ENCODE results near the gene LRRC71. TPM values are rescaled to one million over a fixed set of nuclear protein-coding genes. Genes with fewer than 3 reads are reported as not detected.

The LRRC71 gene
- total RNA-seq, 1 donor, result 0.36 TPM

GRCh38 chr1:156921053-156921529 lies 659 bp downstream of the LRRC71 start:
- peak overlapping the region; percentile 65 for H3K4me3 ChIP-seq (ENCODE audit: insufficient read depth, low read length)
- DNase-seq (ENCODE audit: insufficient read length, low spot score, missing footprints), result no peak
- H2AFZ ChIP-seq (ENCODE audit: low read length), result no peak overlapping the region
- no peak for TF ChIP-seq CTCF (IDR thresholded peaks at IDR 0.05; ENCODE audit: extremely low read depth, low read depth, low read length)
- H3K27ac ChIP-seq (ENCODE audit: low read depth, low read length), result no peak overlapping the region
- peaks cover 11% of the 10 kb centered on the region for H3K4me1 ChIP-seq (ENCODE audit: insufficient read depth, low read length)
- H4K20me1 ChIP-seq (ENCODE audit: insufficient read depth, low read length), result no peaks in the 10 kb centered on the region
- H3K9me3 ChIP-seq (ENCODE audit: low read depth, low read length), result no peaks in the 10 kb centered on the region
- peaks cover 43% of the 10 kb centered on the region for H3K27me3 ChIP-seq (ENCODE audit: insufficient read depth, low read length)
- no peaks in the 10 kb centered on the region for H3K79me2 ChIP-seq (ENCODE audit: insufficient read depth, low read length)
- peaks cover 12% of the 10 kb centered on the region for H3K36me3 ChIP-seq (ENCODE audit: insufficient read depth, low read length)
- H3K4me2 ChIP-seq (ENCODE audit: insufficient read depth, low read length), result peak overlapping the region; percentile 82

GRCh38 chr1:156922986-156923669 lies 2.7 kb downstream of the LRRC71 start:
- TF ChIP-seq CTCF (IDR thresholded peaks at IDR 0.05; ENCODE audit: extremely low read depth, low read depth, low read length), result no peak
- H3K27me3 ChIP-seq (ENCODE audit: insufficient read depth, low read length), result peaks cover 45% of the 10 kb centered on the region
- peaks cover 18% of the 10 kb centered on the region for H3K4me1 ChIP-seq (ENCODE audit: insufficient read depth, low read length)
- no peak overlapping the region for H2AFZ ChIP-seq (ENCODE audit: low read length)
- H3K9me3 ChIP-seq (ENCODE audit: low read depth, low read length), result no peaks in the 10 kb centered on the region
- H4K20me1 ChIP-seq (ENCODE audit: insufficient read depth, low read length), result no peaks in the 10 kb centered on the region
- no peak overlapping the region for H3K4me3 ChIP-seq (ENCODE audit: insufficient read depth, low read length)
- DNase-seq (ENCODE audit: insufficient read length, low spot score, missing footprints), result peak; percentile 91
- no peak overlapping the region for H3K27ac ChIP-seq (ENCODE audit: low read depth, low read length)
- H3K79me2 ChIP-seq (ENCODE audit: insufficient read depth, low read length), result no peaks in the 10 kb centered on the region
- H3K4me2 ChIP-seq (ENCODE audit: insufficient read depth, low read length), result peak overlapping the region; percentile 8
- H3K36me3 ChIP-seq (ENCODE audit: insufficient read depth, low read length), result no peaks in the 10 kb centered on the region

- Histone ChIP-seq H2AFZ (ENCODE audit: low read length) (no peak overlapping the region), H3K27me3 (ENCODE audit: insufficient read depth, low read length) (peaks cover 46% of the 10 kb centered on the region), H3K36me3 (ENCODE audit: insufficient read depth, low read length) (no peaks in the 10 kb centered on the region), H4K20me1 (ENCODE audit: insufficient read depth, low read length) (no peaks in the 10 kb centered on the region), H3K4me1 (ENCODE audit: insufficient read depth, low read length) (peaks cover 18% of the 10 kb centered on the region), H3K9me3 (ENCODE audit: low read depth, low read length) (no peaks in the 10 kb centered on the region), H3K4me3 (ENCODE audit: insufficient read depth, low read length) (no peak overlapping the region), H3K27ac (ENCODE audit: low read depth, low read length) (no peak overlapping the region), H3K79me2 (ENCODE audit: insufficient read depth, low read length) (no peaks in the 10 kb centered on the region), H3K4me2 (ENCODE audit: insufficient read depth, low read length) (peak overlapping the region; percentile 8)
- TF ChIP-seq CTCF (IDR thresholded peaks at IDR 0.05; ENCODE audit: extremely low read depth, low read depth, low read length), result no peak
- peak; percentile 76 for DNase-seq (ENCODE audit: insufficient read length, low spot score, missing footprints)
These were observed 3.4 kb downstream of the LRRC71 start for GRCh38 chr1:156923670-156924477.

Measured in osteoblast (primary cell).